Loucy (cell line): Measurements from ENCODE around the gene ALPK1.

ENCODE experiments used
- H2AFZ ChIP-seq: fragments of 200-600 bp; sonication (generic); 2 replicates; pipeline ENCODE4 v1.6.0; 2016; ENCODE audit warnings: antibody characterized with exemption, mild to moderate bottlenecking, low read length, moderate library complexity
- H3F3A ChIP-seq: fragments of 200-600 bp; 2 replicates; pipeline ENCODE4 v1.6.0; 2016; ENCODE audit warnings: antibody characterized with exemption, low read depth, mild to moderate bottlenecking
- H3K27me3 ChIP-seq: fragments of 200-600 bp; sonication (generic); 2 replicates; pipeline ENCODE4 v1.6.1; 2014; ENCODE audit warnings: low read length, mild to moderate bottlenecking; ENCODE audit not compliant: insufficient read depth, poor library complexity, severe bottlenecking
- H3K36me3 ChIP-seq: fragments of 200-600 bp; sonication (generic); 2 replicates; pipeline ENCODE4 v1.6.1; 2016; ENCODE audit warnings: low read length; ENCODE audit not compliant: insufficient read depth
- H3K4me1 ChIP-seq: fragments of 200-600 bp; sonication (generic); 2 replicates; pipeline ENCODE4 v1.5.1; 2014; ENCODE audit warnings: low read length, mild to moderate bottlenecking; ENCODE audit not compliant: insufficient read depth, poor library complexity, severe bottlenecking
- H3K4me2 ChIP-seq: fragments of 200-600 bp; sonication (generic); 2 replicates; pipeline ENCODE4 v1.6.0; 2014; ENCODE audit warnings: antibody characterized with exemption, low read length, low read depth, mild to moderate bottlenecking; ENCODE audit not compliant: poor library complexity, severe bottlenecking
- H3K4me3 ChIP-seq: fragments of 200-600 bp; sonication (generic); 2 replicates; pipeline ENCODE4 v1.5.1; 2014; ENCODE audit warnings: low read length, mild to moderate bottlenecking, mixed read lengths; ENCODE audit not compliant: poor library complexity, severe bottlenecking
- H3K79me2 ChIP-seq: fragments of 200-600 bp; sonication (generic); 2 replicates; pipeline ENCODE4 v1.6.1; 2014; ENCODE audit warnings: low read length; ENCODE audit not compliant: insufficient read depth
- H3K9ac ChIP-seq: fragments of 200-600 bp; sonication (generic); 2 replicates; pipeline ENCODE4 v1.6.0; 2014; ENCODE audit warnings: mild to moderate bottlenecking, low read depth, low read length, moderate library complexity; ENCODE audit not compliant: poor library complexity, severe bottlenecking
- H3K9me2 ChIP-seq: fragments of 200-600 bp; sonication (generic); replicated peaks from 2 replicates; pipeline ENCODE4 v1.6.1; 2016; ENCODE audit warnings: low read depth, low read length, mixed read lengths
- H3K9me3 ChIP-seq: fragments of 200-600 bp; sonication (generic); 2 replicates; pipeline ENCODE4 v1.6.1; 2014; ENCODE audit warnings: mild to moderate bottlenecking, antibody characterized with exemption, low read length, low read depth; ENCODE audit not compliant: insufficient read depth
- H4K20me1 ChIP-seq: fragments of 200-600 bp; sonication (generic); 2 replicates; pipeline ENCODE4 v1.6.0; 2014; ENCODE audit warnings: antibody characterized with exemption, low read length, mild to moderate bottlenecking; ENCODE audit not compliant: insufficient read depth, poor library complexity, severe bottlenecking
- CTCF ChIP-seq: fragments of 200-600 bp; sonication (generic); conservative IDR thresholded peaks from 2 replicates; pipeline ENCODE4 v1.5.1; 2014; ENCODE audit warnings: mild to moderate bottlenecking, antibody characterized with exemption, low read length
- EZH2phosphoT487 ChIP-seq: fragments of 200-600 bp; IDR thresholded peaks from 2 replicates; pipeline ENCODE4 v1.6.1; 2018; ENCODE audit warnings: antibody characterized with exemption, mild to moderate bottlenecking, moderate library complexity, borderline replicate concordance

ALPK1 gene

GRCh38 chr4:112311516-112311915, 14.3 kb downstream of the ALPK1 start:
- Histone ChIP-seq H3K4me3 (no peak overlapping the region), H3K9me2 (no peaks in the 10 kb centered on the region), H3K9ac (no peak overlapping the region), H4K20me1 (no peaks in the 10 kb centered on the region), H3K27me3 (no peaks in the 10 kb centered on the region), H3K79me2 (0 out of 2 replicates have a peak, but pooled peaks cover 3% of the 10 kb centered on the region), H3K4me2 (no peak overlapping the region), H3K36me3 (no peaks in the 10 kb centered on the region), H3F3A (no peaks in the 10 kb centered on the region), H3K9me3 (no peaks in the 10 kb centered on the region), H3K4me1 (no peaks in the 10 kb centered on the region), H2AFZ (no peak overlapping the region)
- TF ChIP-seq CTCF, result no peak
- no peak for TF ChIP-seq EZH2phosphoT487

GRCh38 chr4:112312610-112313239, 15.6 kb downstream of the ALPK1 start:
- Histone ChIP-seq H2AFZ (no peak overlapping the region), H3K9ac (no peak overlapping the region), H3K4me2 (no peak overlapping the region)

GRCh38 chr4:112315446-112315845, 18.3 kb downstream of the ALPK1 start:
- Histone ChIP-seq H3K4me1 (peaks cover 13% of the 10 kb centered on the region), H3K9me3 (no peaks in the 10 kb centered on the region), H3K9me2 (no peaks in the 10 kb centered on the region), H3K79me2 (0 out of 2 replicates have a peak, but pooled peaks cover 3% of the 10 kb centered on the region), H3K36me3 (no peaks in the 10 kb centered on the region), H4K20me1 (no peaks in the 10 kb centered on the region), H3F3A (no peaks in the 10 kb centered on the region), H3K9ac (no peak overlapping the region), H3K4me3 (no peak overlapping the region), H3K27me3 (no peaks in the 10 kb centered on the region), H3K4me2 (no peak overlapping the region), H2AFZ (no peak overlapping the region)
- TF ChIP-seq EZH2phosphoT487, result no peak
- TF ChIP-seq CTCF, result no peak

More at GRCh38 chr4:112312610-112313239, 15.6 kb downstream of the ALPK1 start:
- H3K79me2 ChIP-seq, result 0 out of 2 replicates have a peak, but pooled peaks cover 3% of the 10 kb centered on the region
- H4K20me1 ChIP-seq, result no peaks in the 10 kb centered on the region
- H3K9me3 ChIP-seq, result no peaks in the 10 kb centered on the region
- no peaks in the 10 kb centered on the region for H3K9me2 ChIP-seq
- TF ChIP-seq CTCF (no peak), EZH2phosphoT487 (no peak)
- H3K36me3 ChIP-seq, result no peaks in the 10 kb centered on the region
- no peaks in the 10 kb centered on the region for H3K27me3 ChIP-seq
- H3F3A ChIP-seq, result no peaks in the 10 kb centered on the region
- H3K4me3 ChIP-seq, result no peak overlapping the region
- peaks cover under 1% of the 10 kb centered on the region for H3K4me1 ChIP-seq
